Neuronal stem cell (in vitro differentiated cells): ENCODE results near the gene RPS27A.
"Not testable (repeated sequence)": the region's sequence is repeated elsewhere in the genome, so short reads cannot be mapped to it uniquely, and the experiment has no call there.

Source experiments
- DNase-seq: peaks from one replicate; pipeline ENCODE4 v3.0.0-alpha.2; 2013; ENCODE audit warnings: low spot score
- H2AFZ ChIP-seq: one replicate; pipeline ENCODE4 v1.6.1; 2013; ENCODE audit warnings: mild to moderate bottlenecking, low read length, inconsistent platforms
- H2AK5ac ChIP-seq: 2 replicates; pipeline ENCODE4 v1.6.1; 2013; ENCODE audit warnings: low read depth, mild to moderate bottlenecking, inconsistent platforms, low read length, moderate library complexity, mixed read lengths
- H2BK120ac ChIP-seq: 2 replicates; pipeline ENCODE4 v1.6.1; 2013; ENCODE audit warnings: low read depth, mild to moderate bottlenecking, inconsistent platforms, low read length, moderate library complexity, mixed read lengths
- H2BK12ac ChIP-seq: one replicate; pipeline ENCODE4 v1.6.1; 2013; ENCODE audit warnings: low read length, inconsistent platforms
- H2BK15ac ChIP-seq: 2 replicates; pipeline ENCODE4 v1.6.1; 2013; ENCODE audit warnings: mild to moderate bottlenecking, low read length, inconsistent platforms, mixed read lengths
- H2BK5ac ChIP-seq: one replicate; pipeline ENCODE4 v1.6.1; 2013; ENCODE audit warnings: inconsistent platforms, mild to moderate bottlenecking, low read length, moderate library complexity
- H3K14ac ChIP-seq: one replicate; pipeline ENCODE4 v1.6.1; 2013; ENCODE audit warnings: low read length, inconsistent platforms
- H3K18ac ChIP-seq: 2 replicates; pipeline ENCODE4 v1.6.1; 2013; ENCODE audit warnings: low read length, inconsistent platforms
- H3K23ac ChIP-seq: 2 replicates; pipeline ENCODE4 v1.6.1; 2013; ENCODE audit warnings: low read depth, mild to moderate bottlenecking, mixed read lengths, low read length, inconsistent platforms; ENCODE audit not compliant: poor library complexity
- H3K27ac ChIP-seq: replicated peaks from 3 replicates; pipeline ENCODE4 v1.5.1; 2013; ENCODE audit warnings: low read length, inconsistent platforms
- H3K27me3 ChIP-seq, 3 experiments: 2 replicates each; pipeline ENCODE4 v1.6.1; 2013; ENCODE audit warnings: low read length in 3 of 3, mild to moderate bottlenecking in 2 of 3, inconsistent platforms in 1 of 3, low read depth in 1 of 3, mixed read lengths in 1 of 3, moderate library complexity in 1 of 3; ENCODE audit not compliant: control insufficient read depth in 3 of 3, insufficient read depth in 3 of 3
- H3K36me3 ChIP-seq, 2 donors: replicated peaks in 1 of 2; 2 replicates each; pipeline ENCODE4 v1.6.1; 2013; ENCODE audit warnings: low read length in 2 of 2; ENCODE audit not compliant: control insufficient read depth in 2 of 2, insufficient read depth in 2 of 2
- H3K4ac ChIP-seq: 2 replicates; pipeline ENCODE4 v1.6.1; 2013; ENCODE audit warnings: inconsistent platforms, mild to moderate bottlenecking, low read length, moderate library complexity
- H3K4me1 ChIP-seq, 2 donors: 1 replicate in 1 of 2; 2 replicates in 1 of 2; pipeline ENCODE4 v1.6.1; 2013; ENCODE audit warnings: low read length in 2 of 2, low read depth in 1 of 2; ENCODE audit not compliant: control insufficient read depth in 2 of 2, insufficient read depth in 1 of 2
- H3K4me2 ChIP-seq: one replicate; pipeline ENCODE4 v1.6.1; 2013; ENCODE audit warnings: mild to moderate bottlenecking, low read length, inconsistent platforms; ENCODE audit not compliant: insufficient read depth, poor library complexity, severe bottlenecking
- H3K4me3 ChIP-seq, 2 donors: 2 replicates each; pipeline ENCODE4 v1.5.1; 2013; ENCODE audit warnings: low read length in 2 of 2, mild to moderate bottlenecking in 2 of 2, inconsistent platforms in 1 of 2, moderate library complexity in 1 of 2
- H3K79me1 ChIP-seq: one replicate; pipeline ENCODE4 v1.6.1; 2013; ENCODE audit warnings: low read depth, mild to moderate bottlenecking, inconsistent platforms, low read length, moderate library complexity
- H3K9ac ChIP-seq: one replicate; pipeline ENCODE4 v1.6.1; 2013; ENCODE audit warnings: mild to moderate bottlenecking, low read depth, low read length, inconsistent platforms; ENCODE audit not compliant: poor library complexity
- H3K9me3 ChIP-seq, 2 donors: replicated peaks in 1 of 2; 2 replicates each; pipeline versions ENCODE3 to v1.6.1; 2013; ENCODE audit warnings: low read length in 2 of 2, mild to moderate bottlenecking in 2 of 2, inconsistent platforms in 1 of 2, low read depth in 1 of 2, mixed read lengths in 1 of 2, moderate library complexity in 1 of 2; ENCODE audit not compliant: control insufficient read depth in 2 of 2, insufficient read depth in 1 of 2
- H4K8ac ChIP-seq: one replicate; pipeline ENCODE4 v1.6.1; 2013; ENCODE audit warnings: low read depth, mild to moderate bottlenecking, inconsistent platforms, low read length, moderate library complexity
- H4K91ac ChIP-seq: one replicate; pipeline ENCODE4 v1.6.1; 2013; ENCODE audit warnings: low read length, low read depth, mild to moderate bottlenecking, inconsistent platforms; ENCODE audit not compliant: poor library complexity
- WGBS, 2 donors: extraction: QIAGEN DNeasy Blood & Tissue Kit; methylation state at CpG; one replicate each; pipeline ENCODE4 v1.1.7; 2013; ENCODE audit warnings: missing lambda C conversion rate in 2 of 2, mixed read lengths in 1 of 2; ENCODE audit not compliant: insufficient read length in 2 of 2, insufficient replicate concordance in 1 of 2; ENCODE audit errors: extremely low coverage in 2 of 2; 5-methylcytosine and 5-hydroxymethylcytosine counted together

Gene RPS27A

DNA sequence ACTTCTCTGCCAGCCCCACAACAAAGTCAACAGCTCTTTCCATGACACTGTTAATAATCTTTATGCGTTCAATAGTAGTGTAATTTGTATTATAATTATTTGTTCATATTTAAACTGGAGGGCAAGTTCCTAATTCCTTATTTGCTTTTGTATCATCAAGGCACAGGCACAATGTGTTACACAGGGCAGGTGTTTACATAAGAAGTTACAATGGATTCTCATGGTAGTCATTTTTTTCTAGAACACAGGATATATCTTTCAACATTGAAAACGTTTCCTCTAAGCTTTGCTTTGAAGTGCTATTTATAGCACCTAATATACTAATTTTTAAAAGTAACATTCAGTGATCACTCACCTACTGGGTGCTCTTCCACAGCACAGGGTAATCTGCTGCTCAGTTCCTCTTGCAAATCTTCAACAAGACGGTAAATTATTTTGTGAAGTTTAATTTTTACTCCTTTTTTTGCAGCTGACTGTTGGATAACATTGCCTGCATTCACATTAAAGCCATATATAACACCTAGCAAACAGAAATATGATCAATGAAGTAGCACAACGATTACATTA lies 7.3 kb downstream of the RPS27A start:
- Histone ChIP-seq H2BK120ac (no peak overlapping the region), H3K27me3 (no peaks in the 10 kb centered on the region), H3K4ac (no peak overlapping the region), H2BK5ac (no peak overlapping the region), H3K14ac (no peak overlapping the region), H3K4me2 (no peak overlapping the region), H3K4me3 (no peak overlapping the region), H3K27ac (no peak overlapping the region), H3K9ac (no peak overlapping the region), H4K91ac (no peak overlapping the region), H2BK12ac (no peak overlapping the region), H3K4me1 (no peaks in the 10 kb centered on the region), H3K9me3 (no peaks in the 10 kb centered on the region), H2AK5ac (no peak overlapping the region), H3K36me3 (peaks cover 6 to 93% of the 10 kb centered on the region in 2 donors), H4K8ac (no peak overlapping the region), H3K18ac (no peak overlapping the region), H3K79me1 (no peaks in the 10 kb centered on the region), H3K23ac (no peak overlapping the region), H2AFZ (no peak overlapping the region), H2BK15ac (no peak overlapping the region)
- no CpG with 5 or more reads among the region's 4 CpGs for WGBS, 2 donors
- no peak for DNase-seq

DNA sequence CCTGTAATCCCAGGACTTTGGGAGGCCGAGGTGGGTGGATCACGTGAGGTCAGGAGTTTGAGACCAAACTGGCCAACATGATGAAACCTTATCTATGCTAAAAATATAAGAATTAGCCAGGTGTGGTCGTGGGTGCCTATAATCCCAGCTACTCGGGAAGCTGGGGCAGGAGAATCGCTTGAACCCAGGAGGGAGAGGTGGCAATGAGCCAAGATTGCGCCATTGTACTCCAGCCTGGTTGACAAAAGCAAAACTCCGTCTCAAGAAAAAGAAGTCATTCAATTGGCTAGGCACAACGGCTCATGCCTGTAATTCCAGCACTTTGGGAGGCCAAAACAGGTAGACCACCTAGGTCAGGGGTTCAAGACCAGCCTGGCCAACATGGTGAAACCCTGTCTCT lies 9.1 kb downstream of the RPS27A start:
- H2BK120ac ChIP-seq, H4K91ac ChIP-seq, H2BK15ac ChIP-seq, H3K14ac ChIP-seq, H3K79me1 ChIP-seq, DNase-seq, H3K27me3 ChIP-seq, H3K27ac ChIP-seq, H3K4me1 ChIP-seq, H2AFZ ChIP-seq, H2BK5ac ChIP-seq, H3K23ac ChIP-seq, H3K4me3 ChIP-seq, H2BK12ac ChIP-seq, H2AK5ac ChIP-seq, H3K4me2 ChIP-seq, H3K9ac ChIP-seq, H4K8ac ChIP-seq, H3K9me3 ChIP-seq, H3K4ac ChIP-seq, H3K18ac ChIP-seq: not testable (repeated sequence)
- peaks cover 3 to 92% of the 10 kb centered on the region in 2 donors for H3K36me3 ChIP-seq
- no CpG with 5 or more reads among the region's 8 CpGs for WGBS, 2 donors

- no peak overlapping the region for H3K9ac ChIP-seq
- H3K4me1 ChIP-seq = no peaks in the 10 kb centered on the region
- no peak overlapping the region for H3K14ac ChIP-seq
Observed at GRCh38 chr2:55242617-55243016, 10.1 kb downstream of the RPS27A start.

DNA sequence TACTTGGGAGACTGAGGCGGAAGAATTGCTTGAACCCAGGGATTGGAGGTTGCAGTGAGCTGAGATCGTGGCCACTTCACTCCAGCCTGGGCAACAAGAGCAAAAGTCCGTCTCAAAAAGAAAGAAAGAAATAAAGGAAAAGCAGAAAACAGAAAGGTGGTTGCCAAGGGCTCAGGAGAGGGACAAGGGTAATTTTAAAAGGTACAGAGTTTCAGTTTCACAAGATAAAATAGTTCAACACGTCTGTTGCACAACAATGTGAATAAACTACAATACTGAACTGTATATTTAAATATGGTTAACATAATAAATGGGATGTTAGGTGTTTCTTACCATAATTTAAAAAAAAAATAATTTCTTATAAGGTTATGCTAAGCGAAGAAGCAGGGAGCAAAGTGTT lies 12.9 kb downstream of the RPS27A start:
- H3K18ac ChIP-seq = no peak overlapping the region
- no peaks in the 10 kb centered on the region for H3K4me1 ChIP-seq
- H2BK15ac ChIP-seq = no peak overlapping the region
- H3K79me1 ChIP-seq = no peaks in the 10 kb centered on the region
- H3K4me2 ChIP-seq = no peak overlapping the region
- H3K27ac ChIP-seq = no peak overlapping the region
- no peak overlapping the region for H2BK120ac ChIP-seq
- H2BK5ac ChIP-seq = no peak overlapping the region
- H3K27me3 ChIP-seq = no peaks in the 10 kb centered on the region
- no peak for DNase-seq
- no CpG with 5 or more reads among the region's 5 CpGs for WGBS, 2 donors
- no peaks in the 10 kb centered on the region for H3K9me3 ChIP-seq
- H2BK12ac ChIP-seq = no peak overlapping the region
- no peak overlapping the region for H3K23ac ChIP-seq
- H3K4ac ChIP-seq = no peak overlapping the region
- no peak overlapping the region for H4K91ac ChIP-seq
- no peak overlapping the region for H3K14ac ChIP-seq
- H3K36me3 ChIP-seq = peaks cover 4 to 91% of the 10 kb centered on the region in 2 donors
- H3K9ac ChIP-seq = no peak overlapping the region
- no peak overlapping the region for H2AK5ac ChIP-seq
- H4K8ac ChIP-seq = no peak overlapping the region
- H2AFZ ChIP-seq = no peak overlapping the region
- no peak overlapping the region for H3K4me3 ChIP-seq

More at GRCh38 chr2:55242617-55243016, 10.1 kb downstream of the RPS27A start:
- no CpG with 5 or more reads among the region's 1 CpG for WGBS, 2 donors
- Histone ChIP-seq H2BK5ac (no peak overlapping the region), H3K4me3 (no peak overlapping the region), H3K23ac (no peak overlapping the region), H2BK12ac (no peak overlapping the region), H3K4ac (no peak overlapping the region), H2AFZ (no peak overlapping the region), H4K91ac (no peak overlapping the region), H3K18ac (no peak overlapping the region), H2AK5ac (no peak overlapping the region), H2BK15ac (no peak overlapping the region), H3K9me3 (no peaks in the 10 kb centered on the region), H4K8ac (no peak overlapping the region), H3K27me3 (no peaks in the 10 kb centered on the region), H3K36me3 (peaks cover 3 to 91% of the 10 kb centered on the region in 2 donors), H2BK120ac (no peak overlapping the region), H3K27ac (no peak overlapping the region), H3K4me2 (no peak overlapping the region), H3K79me1 (no peaks in the 10 kb centered on the region)
- no peak for DNase-seq
